ENCODE measurements around the gene MIB2.
"Not testable (repeated sequence)": the region's sequence is repeated elsewhere in the genome, so short reads cannot be mapped to it uniquely, and the experiment has no call there.

The MIB2 gene

GRCh38 chr1:1658583-1659549, 43.6 kb downstream of the MIB2 start, which contains the start of gene CDK11B:
CDK11B (minus strand) TSS chr1:1659004; CDS start chr1:1657485, 1,519 bp downstream.
- Histone ChIP-seq H2AFZ (ENCODE audit: low read length) (peak within 1 kb of the TSS; percentile 73; the same call in 1 of the 2 replicates), H3K36me3 (ENCODE audit: insufficient read depth, low read length) (peaks cover 10% of the 10 kb centered on the region; the same call in 1 of the 2 replicates), H3K79me2 (ENCODE audit: insufficient read depth, low read length) (peaks cover 16% of the 10 kb centered on the region; the same call in 1 of the 2 replicates), H3K4me2 (ENCODE audit: low read depth, low read length, poor library complexity, severe bottlenecking) (peak within 1 kb of the TSS; percentile 59), H3K9ac (ENCODE audit: low read depth, low read length, poor library complexity, severe bottlenecking) (peak within 1 kb of the TSS; percentile 68), H3K4me3 (ENCODE audit: low read length, poor library complexity, severe bottlenecking) (peak within 1 kb of the TSS; percentile 78)
- TF ChIP-seq CTCF (conservative IDR thresholded peaks at IDR 0.05; ENCODE audit: low read length): 0 out of 2 replicates have a peak, but pooled peaks have one; percentile 19
- not testable (repeated sequence) for H3F3A ChIP-seq (ENCODE audit: low read depth); H3K27me3 ChIP-seq (ENCODE audit: insufficient read depth, low read length, poor library complexity, severe bottlenecking); H4K20me1 ChIP-seq (ENCODE audit: insufficient read depth, low read length, poor library complexity, severe bottlenecking); H3K9me3 ChIP-seq (ENCODE audit: insufficient read depth, low read depth, low read length); H3K4me1 ChIP-seq (ENCODE audit: insufficient read depth, low read length, poor library complexity, severe bottlenecking); H3K9me2 ChIP-seq (replicated peaks; ENCODE audit: low read depth, low read length)

GRCh38 chr1:1662392-1662791, 47.1 kb downstream of the MIB2 start:
- H3K79me2 ChIP-seq (ENCODE audit: insufficient read depth, low read length); H3K4me3 ChIP-seq (ENCODE audit: low read length, poor library complexity, severe bottlenecking); H3K9ac ChIP-seq (ENCODE audit: low read depth, low read length, poor library complexity, severe bottlenecking); H3F3A ChIP-seq (ENCODE audit: low read depth); H4K20me1 ChIP-seq (ENCODE audit: insufficient read depth, low read length, poor library complexity, severe bottlenecking); H3K4me1 ChIP-seq (ENCODE audit: insufficient read depth, low read length, poor library complexity, severe bottlenecking); H3K4me2 ChIP-seq (ENCODE audit: low read depth, low read length, poor library complexity, severe bottlenecking); H3K27me3 ChIP-seq (ENCODE audit: insufficient read depth, low read length, poor library complexity, severe bottlenecking); H3K9me3 ChIP-seq (ENCODE audit: insufficient read depth, low read depth, low read length); H2AFZ ChIP-seq (ENCODE audit: low read length); H3K9me2 ChIP-seq (replicated peaks; ENCODE audit: low read depth, low read length): not testable (repeated sequence)
- H3K36me3 ChIP-seq (ENCODE audit: insufficient read depth, low read length): peaks cover 16% of the 10 kb centered on the region; the same call in 1 of the 2 replicates

- not testable (repeated sequence) for H4K20me1 ChIP-seq (ENCODE audit: insufficient read depth, low read length, poor library complexity, severe bottlenecking); H3K9me3 ChIP-seq (ENCODE audit: insufficient read depth, low read depth, low read length); H3K4me1 ChIP-seq (ENCODE audit: insufficient read depth, low read length, poor library complexity, severe bottlenecking); H3K4me2 ChIP-seq (ENCODE audit: low read depth, low read length, poor library complexity, severe bottlenecking); H3K9me2 ChIP-seq (replicated peaks; ENCODE audit: low read depth, low read length); H3K27me3 ChIP-seq (ENCODE audit: insufficient read depth, low read length, poor library complexity, severe bottlenecking); H3K9ac ChIP-seq (ENCODE audit: low read depth, low read length, poor library complexity, severe bottlenecking); H3F3A ChIP-seq (ENCODE audit: low read depth); H3K4me3 ChIP-seq (ENCODE audit: low read length, poor library complexity, severe bottlenecking); H2AFZ ChIP-seq (ENCODE audit: low read length); H3K79me2 ChIP-seq (ENCODE audit: insufficient read depth, low read length)
- H3K36me3 ChIP-seq (ENCODE audit: insufficient read depth, low read length): peaks cover 16% of the 10 kb centered on the region; the same call in 1 of the 2 replicates
Measured at GRCh38 chr1:1662830-1663560, 47.7 kb downstream of the MIB2 start.

- H3K4me1 ChIP-seq (ENCODE audit: insufficient read depth, low read length, poor library complexity, severe bottlenecking); H3K4me2 ChIP-seq (ENCODE audit: low read depth, low read length, poor library complexity, severe bottlenecking); H3F3A ChIP-seq (ENCODE audit: low read depth); H3K9ac ChIP-seq (ENCODE audit: low read depth, low read length, poor library complexity, severe bottlenecking); H3K27me3 ChIP-seq (ENCODE audit: insufficient read depth, low read length, poor library complexity, severe bottlenecking); H3K9me3 ChIP-seq (ENCODE audit: insufficient read depth, low read depth, low read length); H2AFZ ChIP-seq (ENCODE audit: low read length); H3K9me2 ChIP-seq (replicated peaks; ENCODE audit: low read depth, low read length); H3K4me3 ChIP-seq (ENCODE audit: low read length, poor library complexity, severe bottlenecking); H4K20me1 ChIP-seq (ENCODE audit: insufficient read depth, low read length, poor library complexity, severe bottlenecking); H3K79me2 ChIP-seq (ENCODE audit: insufficient read depth, low read length): not testable (repeated sequence)
- peaks cover 16% of the 10 kb centered on the region; the same call in 1 of the 2 replicates for H3K36me3 ChIP-seq (ENCODE audit: insufficient read depth, low read length)
Measured at GRCh38 chr1:1664318-1664717, 49.0 kb downstream of the MIB2 start.

Data from Loucy (cell line).